Mammary epithelial cell (primary cell): Measurements from ENCODE around the gene BICDL1.

Experiments used
- EZH2 ChIP-seq: IDR thresholded peaks from 2 replicates; pipeline ENCODE4 v1.6.1; 2012; ENCODE audit warnings: low read length, inconsistent platforms, borderline replicate concordance
- TF ChIP-seq, protein P1 (sequence below), 2 donors: IDR thresholded peaks in 1 of 2; conservative IDR thresholded peaks in 1 of 2; 2 replicates each; pipeline ENCODE4 v1.5.1; 2011 to 2012; ENCODE audit warnings: inconsistent platforms in 2 of 2, low read length in 2 of 2, mild to moderate bottlenecking in 2 of 2, control low read depth in 1 of 2, low read depth in 1 of 2; ENCODE audit not compliant: insufficient read depth in 1 of 2; ENCODE audit errors: extremely low read depth in 1 of 2

- TF ChIP-seq, protein P1, sequence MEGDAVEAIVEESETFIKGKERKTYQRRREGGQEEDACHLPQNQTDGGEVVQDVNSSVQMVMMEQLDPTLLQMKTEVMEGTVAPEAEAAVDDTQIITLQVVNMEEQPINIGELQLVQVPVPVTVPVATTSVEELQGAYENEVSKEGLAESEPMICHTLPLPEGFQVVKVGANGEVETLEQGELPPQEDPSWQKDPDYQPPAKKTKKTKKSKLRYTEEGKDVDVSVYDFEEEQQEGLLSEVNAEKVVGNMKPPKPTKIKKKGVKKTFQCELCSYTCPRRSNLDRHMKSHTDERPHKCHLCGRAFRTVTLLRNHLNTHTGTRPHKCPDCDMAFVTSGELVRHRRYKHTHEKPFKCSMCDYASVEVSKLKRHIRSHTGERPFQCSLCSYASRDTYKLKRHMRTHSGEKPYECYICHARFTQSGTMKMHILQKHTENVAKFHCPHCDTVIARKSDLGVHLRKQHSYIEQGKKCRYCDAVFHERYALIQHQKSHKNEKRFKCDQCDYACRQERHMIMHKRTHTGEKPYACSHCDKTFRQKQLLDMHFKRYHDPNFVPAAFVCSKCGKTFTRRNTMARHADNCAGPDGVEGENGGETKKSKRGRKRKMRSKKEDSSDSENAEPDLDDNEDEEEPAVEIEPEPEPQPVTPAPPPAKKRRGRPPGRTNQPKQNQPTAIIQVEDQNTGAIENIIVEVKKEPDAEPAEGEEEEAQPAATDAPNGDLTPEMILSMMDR (conservative IDR thresholded peaks at IDR 0.05 in 1 of 2, IDR thresholded peaks at IDR 0.05 in 1 of 2; ENCODE audit: extremely low read depth in 1 of 2, insufficient read depth in 1 of 2, low read depth in 1 of 2, low read length in 2 of 2) = no peak
- no peak for TF ChIP-seq EZH2
Measured at GRCh38 chr12:120067901-120068300, 78.9 kb downstream of the BICDL1 start.
